PC-9 (cell line): Measurements from ENCODE around the gene CTLA4. TPM values are rescaled to one million over a fixed set of nuclear protein-coding genes. Genes with fewer than 3 reads are reported as not detected.

ENCODE experiments used
- Bru-seq: library from RNA; stranded (reverse); fragments of 400-500 nt; gene quantifications from one replicate; lab custom pipeline; 2021; lab: Mats Ljungman, UMichigan
- BruChase-seq, 2 experiments: library from RNA; stranded (reverse); fragments of 400-500 nt; gene quantifications; one replicate each; lab custom pipeline; 2021; lab: Mats Ljungman, UMichigan
- BruUV-seq: library from RNA; stranded (reverse); fragments of 400-500 nt; replicated peaks from 2 replicates; lab custom pipeline; 2021; lab: Mats Ljungman, UMichigan
- CTCF ChIA-PET: fragments of 300-600 bp; sonication (Branson Sonifier 250); formaldehyde crosslinking; loops from one replicate; lab custom pipeline; 2022; ENCODE audit warnings: antibody characterized with exemption; lab: Charles Lee
- POLR2A ChIA-PET: fragments of 300-600 bp; sonication (Branson Sonifier 250); formaldehyde crosslinking; loops from one replicate; lab custom pipeline; 2022; ENCODE audit warnings: antibody characterized with exemption; ENCODE audit not compliant: unreplicated experiment; lab: Charles Lee
- DNase-seq, 2 experiments: peaks; one replicate each; pipeline versions ENCODE4 v3.0.0 to v3.0.0-alpha.2; 2015 to 2022; ENCODE audit warnings: mixed read lengths in 1 of 2
- H2AFZ ChIP-seq: fragments of 200-600 bp; sonication (generic); 2 replicates; pipeline ENCODE4 v1.8.1; 2017; ENCODE audit warnings: antibody characterized with exemption
- H3F3A ChIP-seq: fragments of 200-600 bp; sonication (generic); 2 replicates; pipeline ENCODE4 v1.8.1; 2017; ENCODE audit warnings: antibody characterized with exemption, mild to moderate bottlenecking, low read depth; ENCODE audit not compliant: insufficient read depth
- H3K27ac ChIP-seq: fragments of 200-600 bp; sonication (generic); 2 replicates; pipeline ENCODE4 v1.6.1; 2016; ENCODE audit warnings: mixed run types
- H3K27me3 ChIP-seq: fragments of 200-600 bp; sonication (generic); 2 replicates; pipeline ENCODE4 v1.6.1; 2016; ENCODE audit warnings: low read depth, mixed run types; ENCODE audit not compliant: insufficient read depth
- H3K36me3 ChIP-seq: fragments of 200-600 bp; sonication (generic); 2 replicates; pipeline ENCODE4 v1.6.1; 2016; ENCODE audit warnings: low read depth, mixed run types
- H3K4me1 ChIP-seq: fragments of 200-600 bp; sonication (generic); replicated peaks from 2 replicates; pipeline ENCODE4 v1.6.1; 2016; ENCODE audit warnings: mixed run types; ENCODE audit not compliant: insufficient read depth
- H3K4me2 ChIP-seq: fragments of 200-600 bp; sonication (generic); 2 replicates; pipeline ENCODE4 v1.6.1; 2017; ENCODE audit warnings: mixed run types
- H3K4me3 ChIP-seq: fragments of 200-600 bp; sonication (generic); 2 replicates; pipeline ENCODE4 v1.6.1; 2016; ENCODE audit warnings: mixed run types
- H3K79me2 ChIP-seq: fragments of 200-600 bp; sonication (generic); 2 replicates; pipeline ENCODE4 v1.6.1; 2017; ENCODE audit warnings: low read depth, mixed run types
- H3K9me2 ChIP-seq: fragments of 200-600 bp; sonication (generic); 2 replicates; pipeline ENCODE4 v1.8.1; 2017; ENCODE audit warnings: mild to moderate bottlenecking; ENCODE audit not compliant: insufficient read depth
- H3K9me3 ChIP-seq: fragments of 200-600 bp; sonication (generic); 2 replicates; pipeline ENCODE4 v1.8.1; 2016; ENCODE audit warnings: low read depth; ENCODE audit not compliant: insufficient read depth
- H4K20me1 ChIP-seq: fragments of 200-600 bp; sonication (generic); 2 replicates; pipeline ENCODE4 v1.8.1; 2017; ENCODE audit not compliant: insufficient read depth
- CTCF ChIP-seq: fragments of 200-600 bp; sonication (generic); conservative IDR thresholded peaks from 2 replicates; pipeline ENCODE4 v1.6.1; 2017; ENCODE audit warnings: mixed run types, antibody characterized with exemption, mild to moderate bottlenecking, moderate library complexity
- EZH2 ChIP-seq: fragments of 200-600 bp; sonication (generic); IDR thresholded peaks from 2 replicates; pipeline ENCODE4 v1.8.0; 2017; ENCODE audit warnings: antibody characterized with exemption, low read depth
- intact Hi-C: fragments of 100-400 bp; cut with micrococcal nuclease; formaldehyde crosslinking; loops from one replicate; pipeline ENCODE4 v1.10.0; 2022; ENCODE audit not compliant: unreplicated experiment
- long read RNA-seq: library from polyadenylated mRNA; stranded (forward); transcript quantifications from one replicate; pipeline ENCODE4 v2.0.0, GENCODE V29; 2022
- total RNA-seq: library from RNA; stranded (reverse); gene quantifications from 2 replicates; pipeline ENCODE4 v1.2.3, GENCODE V29; 2021

CTLA4 gene
- total RNA-seq: not detected in 2 replicates
- Bru-seq, nascent RNA: not detected
- BruChase-seq, experiment 1, labeled RNA remaining after a 2-hour chase: not detected
- not detected for BruChase-seq, experiment 2, labeled RNA remaining after a 6-hour chase
- long read RNA-seq: 0 reads

- no TSS peak for BruUV-seq
- POLR2A ChIA-PET: no interaction called here
Measured at GRCh38 chr2:203867561-203868200, at the start of gene CTLA4. Gene CTLA4 (plus strand): TSS chr2:203867771. CDS start chr2:203867943, 172 bp downstream.

GRCh38 chr2:203818656-203819055 is 48.9 kb upstream of the CTLA4 start:
- no peaks in the 10 kb centered on the region for H3K36me3 ChIP-seq
- H3K9me2 ChIP-seq: no peaks in the 10 kb centered on the region
- H3K27me3 ChIP-seq: no peaks in the 10 kb centered on the region
- H3F3A ChIP-seq: no peaks in the 10 kb centered on the region
- H3K4me1 ChIP-seq: no peaks in the 10 kb centered on the region
- intact Hi-C loops: loop anchor here (10.0 kb wide), 1 partner anchor 984 kb away; no protein-coding TSS in a partner anchor
- POLR2A ChIA-PET: no interaction called here
- H3K4me2 ChIP-seq: no peak overlapping the region
- no peaks in the 10 kb centered on the region for H4K20me1 ChIP-seq
- no peak overlapping the region for H2AFZ ChIP-seq
- no peak overlapping the region for H3K27ac ChIP-seq
- no peaks in the 10 kb centered on the region for H3K79me2 ChIP-seq
- no TSS peak for BruUV-seq
- TF ChIP-seq CTCF (no peak), EZH2 (no peak)
- no peak overlapping the region for H3K4me3 ChIP-seq
- no peak for DNase-seq
- no peaks in the 10 kb centered on the region for H3K9me3 ChIP-seq
- CTCF ChIA-PET: no interaction called here

More at GRCh38 chr2:203867561-203868200, at the start of gene CTLA4:
- no peaks in the 10 kb centered on the region for H3K4me1 ChIP-seq
- H3K79me2 ChIP-seq: no peaks in the 10 kb centered on the region
- no peak for DNase-seq
- no peaks in the 10 kb centered on the region for H3K9me2 ChIP-seq
- CTCF ChIA-PET: no interaction called here
- 0 out of 2 replicates have a peak, but pooled peaks cover 5% of the 10 kb centered on the region for H3K27me3 ChIP-seq
- no peak within 1 kb of the TSS for H3K4me3 ChIP-seq
- H4K20me1 ChIP-seq: no peaks in the 10 kb centered on the region
- H3K36me3 ChIP-seq: no peaks in the 10 kb centered on the region
- no peaks in the 10 kb centered on the region for H3F3A ChIP-seq
- TF ChIP-seq EZH2 (no peak), CTCF (no peak)
- intact Hi-C loops: no loop called here
- no peak within 1 kb of the TSS for H3K27ac ChIP-seq
- no peaks in the 10 kb centered on the region for H3K9me3 ChIP-seq
- no peak within 1 kb of the TSS for H3K4me2 ChIP-seq
- no peak within 1 kb of the TSS for H2AFZ ChIP-seq

GRCh38 chr2:203819434-203820133 is 48.0 kb upstream of the CTLA4 start:
- BruUV-seq: no TSS peak
- TF ChIP-seq EZH2 (no peak), CTCF (no peak)
- intact Hi-C loops: loop anchor here (10.0 kb wide), 1 partner anchor 985 kb away; no protein-coding TSS in a partner anchor
- H4K20me1 ChIP-seq: no peaks in the 10 kb centered on the region
- ChIA-PET POLR2A (no interaction called here), CTCF (no interaction called here)
- H3F3A ChIP-seq: no peaks in the 10 kb centered on the region
- DNase-seq: no peak
- H3K27me3 ChIP-seq: no peaks in the 10 kb centered on the region
- H3K4me2 ChIP-seq: no peak overlapping the region
- H3K9me3 ChIP-seq: no peaks in the 10 kb centered on the region
- H3K79me2 ChIP-seq: no peaks in the 10 kb centered on the region
- no peak overlapping the region for H3K4me3 ChIP-seq
- no peak overlapping the region for H3K27ac ChIP-seq
- no peak overlapping the region for H2AFZ ChIP-seq
- H3K9me2 ChIP-seq: no peaks in the 10 kb centered on the region
- no peaks in the 10 kb centered on the region for H3K36me3 ChIP-seq
- no peaks in the 10 kb centered on the region for H3K4me1 ChIP-seq
